CMK (cell line): ENCODE data around the gene NUDT14.

Source experiments
- DNase-seq: peaks from one replicate; pipeline ENCODE4 v3.0.0-alpha.2; 2010; ENCODE audit warnings: low read depth

Gene NUDT14

GRCh38 chr14:105132921-105133654, 48.0 kb downstream of the NUDT14 start:
- DNase-seq: no peak

- no peak for DNase-seq
Observed at GRCh38 chr14:105131241-105131640, 49.9 kb downstream of the NUDT14 start.

GRCh38 chr14:105128059-105128458, 53.1 kb downstream of the NUDT14 start:
- DNase-seq: no peak

- DNase-seq: no peak
Observed at GRCh38 chr14:105126981-105127329, 54.2 kb downstream of the NUDT14 start.

- DNase-seq: no peak
Observed at GRCh38 chr14:105126126-105126980, 54.8 kb downstream of the NUDT14 start.

- DNase-seq: no peak
Observed at GRCh38 chr14:105124823-105125222, 56.3 kb downstream of the NUDT14 start.

GRCh38 chr14:105123981-105124765, 56.9 kb downstream of the NUDT14 start:
- no peak for DNase-seq

- no peak for DNase-seq
Observed at GRCh38 chr14:105123064-105123665, 57.9 kb downstream of the NUDT14 start.
